ENCODE measurements around the gene AGBL4.

DNA sequence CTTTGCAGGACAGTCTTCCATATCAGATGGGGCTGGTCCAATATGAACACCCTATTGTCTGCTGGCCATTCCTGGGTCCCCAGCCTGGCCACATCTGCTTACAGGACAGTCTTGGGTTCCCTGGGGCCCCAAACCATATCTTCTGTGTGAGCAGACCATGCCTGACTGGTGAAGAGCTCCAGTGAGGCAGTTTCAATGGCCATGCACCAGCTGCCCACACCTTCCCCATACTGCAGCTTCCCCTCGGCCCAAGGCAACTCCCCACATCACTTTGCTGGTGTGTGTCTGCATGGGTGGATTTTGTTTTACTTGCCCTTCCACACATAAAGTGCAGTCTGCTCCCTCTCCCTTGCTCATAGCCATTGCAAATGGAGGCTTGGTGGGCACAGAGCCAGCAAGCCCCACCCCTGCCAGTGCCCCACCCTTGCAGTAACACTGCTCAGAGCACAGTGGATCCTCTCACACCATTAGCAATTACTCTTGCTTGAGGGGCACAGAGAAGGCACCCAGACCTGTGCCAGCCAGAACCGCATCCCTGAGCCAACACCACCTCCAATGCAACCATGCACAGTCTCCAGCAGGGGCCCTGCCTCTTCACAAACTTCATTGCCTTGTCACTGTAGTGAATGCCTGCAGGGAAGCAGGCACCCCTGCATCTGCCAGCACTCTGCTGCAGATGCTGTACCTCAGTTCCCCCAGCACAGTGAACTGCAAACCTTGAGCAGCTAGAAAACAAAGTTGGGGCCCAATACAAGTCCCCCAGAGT lies 772.6 kb downstream of the AGBL4 start:
- TF ChIP-seq POLR2A (IDR thresholded peaks at IDR 0.05), result no peak
- TF ChIP-seq, protein P1, sequence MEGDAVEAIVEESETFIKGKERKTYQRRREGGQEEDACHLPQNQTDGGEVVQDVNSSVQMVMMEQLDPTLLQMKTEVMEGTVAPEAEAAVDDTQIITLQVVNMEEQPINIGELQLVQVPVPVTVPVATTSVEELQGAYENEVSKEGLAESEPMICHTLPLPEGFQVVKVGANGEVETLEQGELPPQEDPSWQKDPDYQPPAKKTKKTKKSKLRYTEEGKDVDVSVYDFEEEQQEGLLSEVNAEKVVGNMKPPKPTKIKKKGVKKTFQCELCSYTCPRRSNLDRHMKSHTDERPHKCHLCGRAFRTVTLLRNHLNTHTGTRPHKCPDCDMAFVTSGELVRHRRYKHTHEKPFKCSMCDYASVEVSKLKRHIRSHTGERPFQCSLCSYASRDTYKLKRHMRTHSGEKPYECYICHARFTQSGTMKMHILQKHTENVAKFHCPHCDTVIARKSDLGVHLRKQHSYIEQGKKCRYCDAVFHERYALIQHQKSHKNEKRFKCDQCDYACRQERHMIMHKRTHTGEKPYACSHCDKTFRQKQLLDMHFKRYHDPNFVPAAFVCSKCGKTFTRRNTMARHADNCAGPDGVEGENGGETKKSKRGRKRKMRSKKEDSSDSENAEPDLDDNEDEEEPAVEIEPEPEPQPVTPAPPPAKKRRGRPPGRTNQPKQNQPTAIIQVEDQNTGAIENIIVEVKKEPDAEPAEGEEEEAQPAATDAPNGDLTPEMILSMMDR (IDR thresholded peaks at IDR 0.05), result no peak
